NOMO-1 treated with dmso at 0.1 percent for 144 hours (cell line): ENCODE results near the gene CALML4.
A peak's percentile ranks its signal among the peaks of the same experiment; 100 is the strongest.
"Not testable (repeated sequence)": the region's sequence is repeated elsewhere in the genome, so short reads cannot be mapped to it uniquely, and the experiment has no call there.

ENCODE experiments used
- DNase-seq: peaks from one replicate; lab custom pipeline; 2025; ENCODE audit not compliant: unreplicated experiment; lab: John Stamatoyannopoulos, UW

CALML4 gene

DNA sequence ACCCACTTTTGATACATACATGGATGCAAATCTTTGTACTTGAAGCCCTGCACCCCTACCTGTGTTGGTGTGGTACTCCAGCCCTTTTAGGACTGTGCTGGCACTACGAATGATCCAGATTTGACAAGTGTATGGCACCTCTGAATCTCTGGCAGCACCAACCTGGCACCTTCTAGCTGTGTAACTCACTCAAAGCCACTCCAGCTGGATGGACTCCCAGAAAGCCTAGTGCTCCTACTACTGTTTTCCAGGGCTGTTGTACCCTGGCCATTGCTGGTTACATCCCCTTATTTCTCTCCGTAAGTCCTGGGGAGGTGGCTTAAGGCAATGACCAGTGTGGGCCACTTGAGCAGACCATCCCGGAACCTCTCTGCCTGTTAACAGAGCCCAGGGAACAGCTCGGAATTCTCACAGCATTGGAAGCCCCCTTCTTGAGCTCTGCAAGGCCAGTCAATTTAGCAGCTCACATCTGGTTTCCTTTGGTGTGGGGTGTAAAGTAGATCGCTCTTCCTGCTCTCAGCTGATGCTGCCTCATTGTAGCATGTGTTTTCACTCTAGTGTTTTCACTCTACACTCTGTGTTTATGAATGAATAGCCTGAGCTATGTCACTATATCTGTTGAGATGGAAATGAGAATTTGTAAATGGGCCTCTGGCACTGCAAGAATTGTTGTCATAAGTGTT lies 12.2 kb downstream of the CALML4 start:
- no peak for DNase-seq

- no peak for DNase-seq
Observed at GRCh38 chr15:68192117-68192516, 13.0 kb downstream of the CALML4 start.

- no peak for DNase-seq
Observed at GRCh38 chr15:68191555-68191954, 13.6 kb downstream of the CALML4 start.

- DNase-seq: no peak
Observed at GRCh38 chr15:68190048-68190447, 15.1 kb downstream of the CALML4 start.

GRCh38 chr15:68188647-68189046 lies 16.5 kb downstream of the CALML4 start:
- no peak for DNase-seq

DNA sequence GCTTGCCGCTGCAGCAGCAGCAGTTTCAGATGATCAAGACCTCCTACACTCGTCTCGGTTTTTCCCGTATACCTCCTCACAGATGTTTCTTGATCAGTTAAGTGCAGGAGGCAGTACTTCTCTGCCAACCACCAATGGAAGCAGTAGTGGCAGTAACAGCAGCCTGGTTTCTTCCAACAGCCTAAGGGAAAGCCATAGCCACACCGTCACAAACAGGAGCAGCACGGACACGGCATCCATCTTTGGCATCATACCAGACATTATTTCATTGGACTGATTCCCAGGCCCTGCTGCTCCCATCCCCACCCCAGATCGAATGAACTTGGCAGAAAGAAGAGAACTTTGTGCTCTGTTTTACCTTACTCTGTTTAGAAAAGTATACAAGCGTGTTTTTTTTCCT lies 17.6 kb downstream of the CALML4 start:
- no peak for DNase-seq

DNA sequence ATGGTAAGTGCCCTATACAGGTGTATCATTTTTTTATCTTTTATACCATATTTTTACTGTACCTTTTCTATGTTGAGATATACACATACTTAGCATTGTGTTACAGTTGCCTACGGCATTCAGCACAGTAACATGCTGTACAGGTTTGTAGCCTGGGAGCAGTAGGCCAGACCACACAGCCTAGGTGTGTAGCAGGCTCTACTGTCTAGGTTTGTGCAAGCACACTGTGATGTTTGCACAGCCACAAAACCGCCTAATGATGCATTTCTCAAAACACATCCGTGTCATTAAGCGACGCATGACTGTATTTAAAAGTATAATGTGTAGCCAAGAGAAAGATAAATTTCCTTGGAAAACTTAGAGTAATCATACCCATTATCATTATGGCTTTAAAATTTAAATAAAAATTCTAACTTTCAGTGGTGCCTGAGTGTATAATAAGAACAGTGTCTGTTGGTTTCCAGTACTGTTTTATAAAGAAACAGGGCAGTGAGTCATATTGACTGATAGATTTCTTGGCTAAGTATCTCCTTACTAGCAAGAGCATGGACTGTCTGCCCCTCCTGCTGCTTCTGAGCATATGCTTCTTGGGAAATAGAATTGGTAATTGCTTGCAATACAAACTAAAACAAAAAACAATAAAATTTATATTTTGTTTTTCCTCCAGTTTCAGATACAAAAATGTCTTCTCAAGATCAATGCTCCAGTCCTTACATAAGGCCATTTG lies 18.3 kb downstream of the CALML4 start:
- DNase-seq: no peak

DNA sequence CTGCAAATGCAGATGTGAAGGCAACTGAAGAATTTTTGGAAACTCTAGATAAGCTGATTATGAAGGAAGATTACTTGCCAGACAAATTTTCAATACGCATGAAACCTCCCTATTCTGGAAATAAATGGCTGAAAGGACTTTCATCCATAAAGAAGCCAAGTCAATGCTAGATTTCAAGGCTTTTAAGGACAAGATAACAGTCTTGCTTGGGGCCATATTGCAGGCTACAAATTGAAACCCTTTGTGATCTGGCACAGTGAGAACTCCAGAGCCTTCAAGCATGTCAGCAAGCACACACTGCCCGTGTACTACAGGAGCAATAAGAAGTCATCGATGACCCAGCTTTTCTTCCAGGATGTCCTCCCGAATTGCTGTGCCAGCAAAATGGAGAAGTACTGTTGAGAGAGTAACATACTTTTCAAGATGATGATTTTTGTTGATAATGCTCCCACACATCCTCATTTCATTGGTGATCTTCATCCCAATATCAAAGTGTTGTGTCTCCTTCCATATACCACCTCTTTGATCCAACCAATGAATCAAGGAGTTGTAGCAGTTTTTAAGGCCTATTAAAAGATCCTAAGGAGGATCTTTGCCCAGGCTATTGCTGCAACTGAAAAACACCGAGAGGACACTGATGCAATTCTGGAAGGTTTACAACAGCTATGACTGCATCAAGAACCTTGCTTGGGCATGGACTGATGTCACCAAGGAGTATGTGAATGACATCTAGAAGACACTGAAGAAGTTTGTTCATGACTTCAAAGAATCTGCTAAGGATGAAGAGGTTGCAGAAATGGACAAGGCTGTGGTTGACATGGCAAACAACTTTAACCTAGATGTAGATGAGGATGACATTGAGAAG lies 20.3 kb downstream of the CALML4 start:
- DNase-seq: no peak

DNA sequence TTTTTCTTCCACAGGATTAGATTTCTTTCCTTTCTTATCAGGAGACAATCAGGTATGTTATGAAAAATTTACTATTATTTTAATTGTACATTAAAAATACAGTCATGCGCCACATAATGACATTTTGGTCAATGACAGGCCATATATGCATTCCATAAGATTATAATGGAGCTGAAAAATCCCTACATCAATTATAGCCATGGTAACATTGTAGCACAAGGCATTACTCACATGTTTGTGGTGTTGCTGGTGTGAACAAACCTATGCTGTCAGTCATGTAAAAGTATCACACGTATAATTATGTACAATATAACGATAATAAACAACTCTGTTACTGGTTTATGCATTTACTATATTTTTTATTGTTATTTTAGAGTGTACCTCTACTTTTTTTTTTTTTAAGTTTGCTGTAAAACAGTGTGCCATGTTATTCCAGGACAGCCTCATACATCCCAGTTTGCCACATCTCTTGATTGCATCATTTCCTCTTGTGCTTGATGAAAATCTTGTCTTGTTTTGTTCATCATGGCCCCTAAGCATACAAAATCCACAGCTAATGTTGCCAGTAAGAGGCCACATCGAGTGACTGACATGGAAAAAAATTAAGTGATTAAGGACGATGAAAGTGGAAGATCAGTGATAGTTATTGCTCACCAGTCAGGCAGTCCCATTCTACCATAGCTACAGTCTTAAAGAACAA lies 21.4 kb downstream of the CALML4 start:
- no peak for DNase-seq

GRCh38 chr15:68177742-68178141 lies 27.4 kb downstream of the CALML4 start:
- no peak for DNase-seq

- no peak for DNase-seq
Observed at GRCh38 chr15:68176601-68177000, 28.5 kb downstream of the CALML4 start.

DNA sequence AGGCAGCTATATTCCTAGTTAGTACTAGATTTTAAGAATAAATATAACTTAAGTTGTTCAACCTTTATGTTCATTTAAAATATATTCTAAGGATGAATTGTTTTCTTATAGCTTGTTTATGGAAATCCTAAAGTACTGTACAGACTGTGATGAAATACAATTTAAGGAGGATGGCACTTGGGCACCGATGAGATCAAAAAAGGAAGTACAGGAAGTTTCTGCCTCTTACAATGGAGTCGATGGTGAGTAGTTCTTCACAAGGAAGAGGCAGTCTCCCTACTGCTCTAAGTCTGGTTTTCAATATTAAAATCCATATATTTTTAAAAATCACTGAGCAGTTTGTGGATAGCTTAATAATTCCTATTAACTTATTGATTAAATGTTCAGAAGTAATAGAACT lies 29.6 kb downstream of the CALML4 start:
- peak; percentile 22 for DNase-seq

DNA sequence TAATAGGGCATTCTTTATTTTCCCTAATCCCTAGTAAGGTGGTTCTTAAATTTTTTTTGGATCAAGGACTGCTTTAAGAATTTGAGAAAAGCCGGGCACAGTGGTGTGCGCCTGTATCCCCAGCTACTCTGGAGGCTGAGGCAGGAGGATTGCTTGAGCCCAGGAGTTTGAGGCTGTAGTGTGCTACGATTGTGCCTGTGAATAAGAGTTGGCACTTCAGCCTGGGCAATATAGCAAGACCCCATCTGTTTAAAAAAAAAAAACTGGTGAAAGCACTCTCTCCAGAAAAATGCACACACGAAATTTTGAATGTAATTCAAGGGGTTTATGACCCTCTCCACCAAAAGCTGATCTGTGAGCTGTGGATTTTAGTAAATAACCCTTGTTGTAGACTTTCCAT lies 32.0 kb downstream of the CALML4 start:
- no peak for DNase-seq

DNA sequence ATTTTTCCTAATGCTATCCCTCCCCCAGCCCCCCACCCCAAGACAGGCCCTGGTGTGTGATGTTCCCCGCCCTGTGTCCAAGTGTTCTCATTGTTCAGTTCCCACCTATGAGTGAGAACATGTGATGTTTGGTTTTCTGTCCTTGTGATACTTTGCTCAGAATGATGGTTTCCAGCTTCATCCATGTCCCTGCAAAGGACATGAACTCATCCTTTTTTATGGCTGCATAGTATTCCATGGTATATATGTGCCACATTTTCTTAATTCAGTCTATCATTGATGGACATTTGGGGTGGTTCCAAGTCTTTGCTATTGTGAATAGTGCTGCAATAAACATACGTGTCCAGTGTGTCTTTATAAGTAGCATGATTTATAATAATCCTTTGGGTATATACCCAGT lies 33.1 kb downstream of the CALML4 start:
- not testable (repeated sequence) for DNase-seq

GRCh38 chr15:68166847-68167246 lies 38.3 kb downstream of the CALML4 start:
- no peak for DNase-seq

GRCh38 chr15:68163191-68163590 lies 41.9 kb downstream of the CALML4 start:
- DNase-seq: no peak

GRCh38 chr15:68158046-68158628 lies 47.0 kb downstream of the CALML4 start:
- no peak for DNase-seq

GRCh38 chr15:68157074-68157473 lies 48.1 kb downstream of the CALML4 start:
- no peak for DNase-seq

GRCh38 chr15:68154923-68155559 lies 50.1 kb downstream of the CALML4 start:
- DNase-seq: no peak

GRCh38 chr15:68152342-68152741 lies 52.8 kb downstream of the CALML4 start:
- DNase-seq: no peak
